Uterus (tissue), 2 donors: ENCODE measurements around the gene OCA2.

Source experiments
- CTCF ChIP-seq, 4 experiments: fragments of 200-600 bp in 2 of 4; fragments of 450-650 bp in 2 of 4; sonication (generic) in 2 of 4; IDR thresholded peaks; one replicate each; pipeline ENCODE4 v1.5.1; 2016 to 2019; ENCODE audit warnings: antibody characterized with exemption in 4 of 4, mild to moderate bottlenecking in 2 of 4, moderate library complexity in 1 of 4
- POLR2A ChIP-seq, 2 donors: fragments of 450-650 bp; IDR thresholded peaks; one replicate each; pipeline ENCODE4 v1.6.1; 2016; ENCODE audit warnings: antibody characterized with exemption in 2 of 2, mild to moderate bottlenecking in 1 of 2, moderate library complexity in 1 of 2

- TF ChIP-seq CTCF (IDR thresholded peaks at IDR 0.05): no peak
- no peak for TF ChIP-seq POLR2A (IDR thresholded peaks at IDR 0.05)
Observed at GRCh38 chr15:27826411-27826810, 272.7 kb downstream of the OCA2 start.
